GM12865 (cell line): Measurements from ENCODE around the gene DEAF1.

Experiments
- DNase-seq: peaks from one replicate; pipeline ENCODE4 v3.0.0; 2010; ENCODE audit warnings: low read depth
- H3K4me3 ChIP-seq: 2 replicates; pipeline ENCODE4 v1.5.1; 2011; ENCODE audit warnings: mild to moderate bottlenecking, low read depth, low read length, control low read depth
- CTCF ChIP-seq: IDR thresholded peaks from 2 replicates; pipeline ENCODE4 v1.5.1; 2011; ENCODE audit warnings: low read length, control low read depth, low read depth, inconsistent platforms; ENCODE audit not compliant: insufficient read depth; ENCODE audit errors: missing control alignments

DEAF1 gene

GRCh38 chr11:615504-616319 is 79.3 kb downstream of the DEAF1 start, which contains the start of gene IRF7:
IRF7 (minus strand) TSS chr11:615950; CDS start chr11:615364, 586 bp downstream.
- H3K4me3 ChIP-seq = peak within 1 kb of the TSS; percentile 69
- DNase-seq = peak; percentile 98
- no peak for TF ChIP-seq CTCF

- no peak for DNase-seq
- peak overlapping the region; percentile 69 for H3K4me3 ChIP-seq
- TF ChIP-seq CTCF = no peak
Observed at GRCh38 chr11:614623-615503, 80.2 kb downstream of the DEAF1 start.

GRCh38 chr11:614021-614622 is 80.9 kb downstream of the DEAF1 start:
- DNase-seq = no peak
- peak overlapping the region; percentile 69 for H3K4me3 ChIP-seq
- TF ChIP-seq CTCF = no peak

GRCh38 chr11:613369-613968 is 81.6 kb downstream of the DEAF1 start:
- H3K4me3 ChIP-seq = peak overlapping the region; percentile 69; the same call in 1 of the 2 replicates
- DNase-seq = peak; percentile 69
- TF ChIP-seq CTCF = no peak

- no peak overlapping the region for H3K4me3 ChIP-seq
- no peak for TF ChIP-seq CTCF
- DNase-seq = no peak
Observed at GRCh38 chr11:612961-613300, 82.1 kb downstream of the DEAF1 start.

GRCh38 chr11:612201-612960 is 82.6 kb downstream of the DEAF1 start:
- peak; percentile 64 for DNase-seq
- peak; percentile 11 for TF ChIP-seq CTCF

More at GRCh38 chr11:612201-612960, 82.6 kb downstream of the DEAF1 start:
- H3K4me3 ChIP-seq = no peak overlapping the region
